ENCODE results near the gene CDH4. TPM values are rescaled to one million over a fixed set of nuclear protein-coding genes. Genes with fewer than 3 reads are reported as not detected.

Gene CDH4
- total RNA-seq, 1 donor from 2014 or later = 0.99 TPM

DNA sequence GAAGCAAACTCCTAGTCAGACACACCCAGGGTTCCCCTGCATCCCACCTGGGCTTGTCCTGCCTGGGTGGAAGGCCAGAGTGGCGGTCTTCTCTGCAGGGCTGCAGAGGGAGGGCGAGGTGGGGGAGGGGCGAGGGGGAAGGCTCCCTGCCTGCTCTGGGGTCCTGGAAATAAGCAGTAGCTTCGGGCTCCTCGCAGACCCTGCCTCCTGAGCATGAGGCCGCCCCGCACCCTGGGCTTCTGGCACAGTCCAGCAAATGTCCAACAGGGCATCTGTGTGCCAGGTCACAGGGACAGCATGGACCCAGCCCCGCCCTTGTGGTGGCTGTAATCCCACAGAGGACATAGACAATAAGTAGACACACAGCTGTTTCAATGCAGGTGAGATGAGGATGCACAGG, 619.9 kb downstream of the CDH4 start:
- H3K27ac Mint-ChIP-seq (ENCODE audit: unreplicated experiment) = no peak overlapping the region
- no peaks in the 10 kb centered on the region for H3K36me3 Mint-ChIP-seq (ENCODE audit: low read depth)
- H3K9me3 Mint-ChIP-seq (ENCODE audit: low read depth) = peaks cover 12% of the 10 kb centered on the region
- no peak overlapping the region for H3K4me3 Mint-ChIP-seq (ENCODE audit: unreplicated experiment)
- H3K4me1 Mint-ChIP-seq (ENCODE audit: low read depth) = no peaks in the 10 kb centered on the region
- H3K27me3 Mint-ChIP-seq (ENCODE audit: low read depth) = peaks cover 15% of the 10 kb centered on the region
- DNase-seq (ENCODE audit: low spot score) = no peak
- TF ChIP-seq, protein P1, sequence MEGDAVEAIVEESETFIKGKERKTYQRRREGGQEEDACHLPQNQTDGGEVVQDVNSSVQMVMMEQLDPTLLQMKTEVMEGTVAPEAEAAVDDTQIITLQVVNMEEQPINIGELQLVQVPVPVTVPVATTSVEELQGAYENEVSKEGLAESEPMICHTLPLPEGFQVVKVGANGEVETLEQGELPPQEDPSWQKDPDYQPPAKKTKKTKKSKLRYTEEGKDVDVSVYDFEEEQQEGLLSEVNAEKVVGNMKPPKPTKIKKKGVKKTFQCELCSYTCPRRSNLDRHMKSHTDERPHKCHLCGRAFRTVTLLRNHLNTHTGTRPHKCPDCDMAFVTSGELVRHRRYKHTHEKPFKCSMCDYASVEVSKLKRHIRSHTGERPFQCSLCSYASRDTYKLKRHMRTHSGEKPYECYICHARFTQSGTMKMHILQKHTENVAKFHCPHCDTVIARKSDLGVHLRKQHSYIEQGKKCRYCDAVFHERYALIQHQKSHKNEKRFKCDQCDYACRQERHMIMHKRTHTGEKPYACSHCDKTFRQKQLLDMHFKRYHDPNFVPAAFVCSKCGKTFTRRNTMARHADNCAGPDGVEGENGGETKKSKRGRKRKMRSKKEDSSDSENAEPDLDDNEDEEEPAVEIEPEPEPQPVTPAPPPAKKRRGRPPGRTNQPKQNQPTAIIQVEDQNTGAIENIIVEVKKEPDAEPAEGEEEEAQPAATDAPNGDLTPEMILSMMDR (IDR thresholded peaks at IDR 0.05) = no peak

DNA sequence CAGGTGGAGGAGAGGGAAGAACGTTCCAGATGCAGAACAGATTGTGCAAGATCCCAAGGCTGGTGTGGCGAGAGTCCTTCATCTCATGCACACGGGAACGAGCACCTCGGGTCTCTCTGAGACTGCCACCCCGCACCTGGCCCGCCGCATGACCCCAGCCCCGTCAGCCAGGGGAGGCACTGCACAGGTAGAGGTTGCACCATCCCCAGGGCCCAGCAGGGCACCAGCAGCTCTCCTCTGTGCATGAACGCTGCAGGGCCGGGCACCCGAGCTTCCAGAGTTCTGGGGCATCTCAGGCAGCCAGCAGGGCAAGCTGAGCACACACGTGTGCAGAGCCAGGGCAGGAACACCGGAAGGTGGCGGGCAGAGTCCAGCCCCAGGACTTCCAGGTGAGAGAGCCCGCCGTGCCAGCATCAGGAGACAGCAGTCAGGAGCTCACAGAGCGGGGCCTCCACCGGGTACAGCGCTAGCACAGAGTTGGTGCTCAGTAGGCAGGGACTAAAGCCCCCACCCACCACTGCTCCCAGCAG, 620.4 kb downstream of the CDH4 start:
- H3K27me3 Mint-ChIP-seq (ENCODE audit: low read depth) = peaks cover 13% of the 10 kb centered on the region
- TF ChIP-seq, protein P1 (IDR thresholded peaks at IDR 0.05) = no peak
- H3K9me3 Mint-ChIP-seq (ENCODE audit: low read depth) = peaks cover 12% of the 10 kb centered on the region
- H3K4me3 Mint-ChIP-seq (ENCODE audit: unreplicated experiment) = no peak overlapping the region
- no peaks in the 10 kb centered on the region for H3K36me3 Mint-ChIP-seq (ENCODE audit: low read depth)
- no peak overlapping the region for H3K27ac Mint-ChIP-seq (ENCODE audit: unreplicated experiment)
- no peak for DNase-seq (ENCODE audit: low spot score)
- H3K4me1 Mint-ChIP-seq (ENCODE audit: low read depth) = no peaks in the 10 kb centered on the region

GRCh38 chr20:61873651-61874420, 621.8 kb downstream of the CDH4 start:
- H3K4me3 Mint-ChIP-seq (ENCODE audit: unreplicated experiment) = no peak overlapping the region
- H3K27me3 Mint-ChIP-seq (ENCODE audit: low read depth) = peaks cover 12% of the 10 kb centered on the region
- H3K36me3 Mint-ChIP-seq (ENCODE audit: low read depth) = no peaks in the 10 kb centered on the region
- DNase-seq (ENCODE audit: low spot score) = no peak
- no peak overlapping the region for H3K27ac Mint-ChIP-seq (ENCODE audit: unreplicated experiment)
- TF ChIP-seq, protein P1 (IDR thresholded peaks at IDR 0.05) = no peak
- H3K9me3 Mint-ChIP-seq (ENCODE audit: low read depth) = peaks cover 12% of the 10 kb centered on the region
- no peaks in the 10 kb centered on the region for H3K4me1 Mint-ChIP-seq (ENCODE audit: low read depth)

DNA sequence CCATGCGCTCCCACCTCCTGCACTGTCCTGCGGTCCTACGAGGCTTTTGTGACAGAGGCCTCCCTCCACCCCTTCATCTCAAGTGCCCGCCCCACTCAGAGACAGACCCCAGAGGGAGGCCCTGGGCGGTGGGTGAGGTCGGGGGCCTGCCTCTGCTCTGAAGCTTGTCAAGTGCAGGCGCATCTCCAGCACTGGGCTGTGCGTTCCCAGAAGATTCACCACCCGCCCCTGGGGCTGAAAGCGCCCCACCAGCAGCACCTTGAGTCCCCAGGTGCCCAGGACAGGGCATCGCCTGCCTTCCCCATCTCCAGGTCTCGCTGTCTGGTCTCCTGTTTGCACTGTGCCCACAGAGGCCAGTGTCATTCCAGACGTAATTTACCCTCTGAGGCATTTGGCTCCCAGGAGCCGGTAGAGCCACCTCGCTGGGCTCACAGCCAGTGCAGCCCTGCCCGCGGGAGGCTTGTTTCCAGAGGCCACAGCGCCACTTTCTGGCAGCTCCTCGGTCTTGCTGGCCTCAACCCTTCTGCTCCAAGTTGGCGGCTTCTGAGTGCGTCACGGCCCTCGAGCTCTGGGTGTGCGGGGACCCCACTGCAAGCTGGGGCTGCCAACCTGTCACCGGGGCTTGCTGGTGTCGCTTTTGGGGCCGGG, 622.5 kb downstream of the CDH4 start:
- H3K4me3 Mint-ChIP-seq (ENCODE audit: unreplicated experiment) = no peak overlapping the region
- H3K27me3 Mint-ChIP-seq (ENCODE audit: low read depth) = peaks cover 8% of the 10 kb centered on the region
- no peak overlapping the region for H3K27ac Mint-ChIP-seq (ENCODE audit: unreplicated experiment)
- peaks cover 12% of the 10 kb centered on the region for H3K9me3 Mint-ChIP-seq (ENCODE audit: low read depth)
- no peaks in the 10 kb centered on the region for H3K4me1 Mint-ChIP-seq (ENCODE audit: low read depth)
- TF ChIP-seq, protein P1 (IDR thresholded peaks at IDR 0.05) = peak; percentile 55
- H3K36me3 Mint-ChIP-seq (ENCODE audit: low read depth) = no peaks in the 10 kb centered on the region
- no peak for DNase-seq (ENCODE audit: low spot score)

- Mint-ChIP-seq H3K4me3 (ENCODE audit: unreplicated experiment) (no peak overlapping the region), H3K27ac (ENCODE audit: unreplicated experiment) (no peak overlapping the region), H3K36me3 (ENCODE audit: low read depth) (no peaks in the 10 kb centered on the region), H3K9me3 (ENCODE audit: low read depth) (peaks cover 12% of the 10 kb centered on the region), H3K4me1 (ENCODE audit: low read depth) (no peaks in the 10 kb centered on the region), H3K27me3 (ENCODE audit: low read depth) (peaks cover 7% of the 10 kb centered on the region)
- DNase-seq (ENCODE audit: low spot score) = no peak
- TF ChIP-seq, protein P1 (IDR thresholded peaks at IDR 0.05) = no peak
Measured at GRCh38 chr20:61875221-61875885, 623.3 kb downstream of the CDH4 start.
